ENCODE measurements around the gene UBQLN4. TPM values are rescaled to one million over a fixed set of nuclear protein-coding genes. Genes with fewer than 3 reads are reported as not detected.

UBQLN4 gene
- total RNA-seq, 2 experiments from 2014 or later, result 33.2 to 37.1 TPM

DNA sequence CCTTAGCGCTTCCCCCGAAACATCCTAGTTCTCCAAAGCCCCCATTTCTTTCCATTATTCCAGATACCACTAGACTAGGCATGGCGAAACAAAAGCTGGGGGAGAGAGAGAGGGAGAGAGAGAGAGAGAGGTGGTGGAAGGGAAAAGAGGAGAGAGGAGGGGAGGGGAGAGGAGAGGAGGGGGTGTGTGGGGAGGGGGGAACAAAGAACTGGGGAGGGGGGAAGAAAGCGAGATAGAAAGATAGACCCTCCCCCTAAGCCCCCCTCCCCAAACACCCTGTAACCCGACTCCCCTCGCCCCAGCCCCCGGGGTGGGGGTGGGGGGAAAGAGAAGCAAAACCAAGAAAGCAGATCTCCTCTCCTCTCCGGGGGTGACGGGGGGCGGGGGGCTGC, 28.3 kb upstream of the UBQLN4 start:
- Histone ChIP-seq H3K9me2 (ENCODE audit: insufficient read depth, low read length) (no peaks in the 10 kb centered on the region), H3K27ac (ENCODE audit: low read depth, low read length, poor library complexity, severe bottlenecking) (no peak overlapping the region), H3K9me3 (ENCODE audit: low read length) (no peaks in the 10 kb centered on the region), H4K20me1 (ENCODE audit: insufficient read depth, low read length) (no peaks in the 10 kb centered on the region), H3K4me3 (ENCODE audit: low read depth, low read length, poor library complexity, severe bottlenecking) (peak overlapping the region; percentile 94), H3K36me3 (ENCODE audit: insufficient read depth, low read length) (no peaks in the 10 kb centered on the region), H3K4me1 (ENCODE audit: insufficient read depth, low read length, poor library complexity, severe bottlenecking) (peaks cover 28% of the 10 kb centered on the region), H3K79me2 (ENCODE audit: insufficient read depth, low read depth, low read length) (no peaks in the 10 kb centered on the region), H2AFZ (ENCODE audit: low read length) (peak overlapping the region; percentile 94; the same call in 1 of the 2 replicates), H3K4me2 (ENCODE audit: low read length) (peak overlapping the region; percentile 98)
- no peak for DNase-seq (ENCODE audit: low spot score)
- intact Hi-C loops (cut with micrococcal nuclease; ENCODE audit: unreplicated experiment), result no loop called here
- no TSS peak for BruUV-seq (replicated peaks)
- ChIA-PET CTCF (ENCODE audit: unreplicated experiment) (no interaction called here), POLR2A (interaction anchor here (0.5 to 1.3 kb wide), 2 partner anchors 72 to 436 kb away, joined by 3 to 4 read pairs; no protein-coding TSS in a partner anchor)
- TF ChIP-seq, protein P1, sequence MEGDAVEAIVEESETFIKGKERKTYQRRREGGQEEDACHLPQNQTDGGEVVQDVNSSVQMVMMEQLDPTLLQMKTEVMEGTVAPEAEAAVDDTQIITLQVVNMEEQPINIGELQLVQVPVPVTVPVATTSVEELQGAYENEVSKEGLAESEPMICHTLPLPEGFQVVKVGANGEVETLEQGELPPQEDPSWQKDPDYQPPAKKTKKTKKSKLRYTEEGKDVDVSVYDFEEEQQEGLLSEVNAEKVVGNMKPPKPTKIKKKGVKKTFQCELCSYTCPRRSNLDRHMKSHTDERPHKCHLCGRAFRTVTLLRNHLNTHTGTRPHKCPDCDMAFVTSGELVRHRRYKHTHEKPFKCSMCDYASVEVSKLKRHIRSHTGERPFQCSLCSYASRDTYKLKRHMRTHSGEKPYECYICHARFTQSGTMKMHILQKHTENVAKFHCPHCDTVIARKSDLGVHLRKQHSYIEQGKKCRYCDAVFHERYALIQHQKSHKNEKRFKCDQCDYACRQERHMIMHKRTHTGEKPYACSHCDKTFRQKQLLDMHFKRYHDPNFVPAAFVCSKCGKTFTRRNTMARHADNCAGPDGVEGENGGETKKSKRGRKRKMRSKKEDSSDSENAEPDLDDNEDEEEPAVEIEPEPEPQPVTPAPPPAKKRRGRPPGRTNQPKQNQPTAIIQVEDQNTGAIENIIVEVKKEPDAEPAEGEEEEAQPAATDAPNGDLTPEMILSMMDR (conservative IDR thresholded peaks at IDR 0.05; ENCODE audit: low read length), result no peak
- no peak for TF ChIP-seq EZH2phosphoT487 (IDR thresholded peaks at IDR 0.05; ENCODE audit: borderline replicate concordance, low read depth, low read length)

DNA sequence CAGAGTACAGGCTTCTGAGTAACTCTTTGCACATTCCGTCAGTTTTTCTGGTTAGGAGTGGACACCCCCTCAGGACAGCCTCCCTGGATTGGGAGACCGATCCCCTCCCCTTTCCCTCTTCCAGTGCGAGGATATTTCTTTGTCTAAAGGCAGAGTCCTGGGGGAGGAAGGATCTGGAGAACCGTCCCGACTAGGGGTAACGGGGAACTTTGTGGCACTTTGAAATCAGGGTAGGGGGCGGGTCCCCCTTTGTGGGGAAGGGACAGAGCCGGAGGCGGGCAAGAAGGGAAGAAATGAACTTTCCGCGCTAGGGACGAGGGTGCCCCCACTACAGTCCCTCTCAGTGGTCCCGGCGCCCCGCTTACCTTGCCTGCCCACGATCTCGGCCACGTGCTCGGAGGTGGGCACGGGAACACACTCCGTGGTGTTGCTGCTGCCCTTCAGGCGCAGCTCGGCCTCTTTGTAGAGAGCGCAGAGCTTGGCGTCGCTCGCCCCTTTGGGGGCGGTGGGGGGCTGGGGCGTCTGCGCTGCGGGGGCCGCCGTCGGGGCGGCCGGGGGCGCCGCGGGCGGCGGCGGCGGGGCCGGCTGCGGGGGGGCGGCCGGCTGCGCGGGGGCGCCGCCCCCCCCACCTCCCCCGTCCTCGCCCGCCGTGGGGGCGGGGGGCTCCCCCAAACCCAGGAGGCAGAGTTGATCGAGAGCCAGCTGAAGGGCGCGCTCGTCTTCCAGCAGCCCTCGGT, 27.8 kb upstream of the UBQLN4 start:
- TF ChIP-seq, protein P1 (conservative IDR thresholded peaks at IDR 0.05; ENCODE audit: low read length), result no peak
- TF ChIP-seq EZH2phosphoT487 (IDR thresholded peaks at IDR 0.05; ENCODE audit: borderline replicate concordance, low read depth, low read length), result no peak
- Histone ChIP-seq H3K27ac (ENCODE audit: low read depth, low read length, poor library complexity, severe bottlenecking) (no peak overlapping the region), H3K4me2 (ENCODE audit: low read length) (peak overlapping the region; percentile 98), H3K4me1 (ENCODE audit: insufficient read depth, low read length, poor library complexity, severe bottlenecking) (peaks cover 30% of the 10 kb centered on the region), H2AFZ (ENCODE audit: low read length) (peak overlapping the region; percentile 94; the same call in 1 of the 2 replicates), H3K79me2 (ENCODE audit: insufficient read depth, low read depth, low read length) (no peaks in the 10 kb centered on the region), H3K4me3 (ENCODE audit: low read depth, low read length, poor library complexity, severe bottlenecking) (peak overlapping the region; percentile 94), H4K20me1 (ENCODE audit: insufficient read depth, low read length) (no peaks in the 10 kb centered on the region), H3K36me3 (ENCODE audit: insufficient read depth, low read length) (no peaks in the 10 kb centered on the region), H3K9me3 (ENCODE audit: low read length) (no peaks in the 10 kb centered on the region), H3K9me2 (ENCODE audit: insufficient read depth, low read length) (no peaks in the 10 kb centered on the region)
- ChIA-PET POLR2A (no interaction called here), CTCF (ENCODE audit: unreplicated experiment) (no interaction called here)
- no peak for DNase-seq (ENCODE audit: low spot score)
- no TSS peak for BruUV-seq (replicated peaks)
- intact Hi-C loops (cut with micrococcal nuclease; ENCODE audit: unreplicated experiment), result no loop called here

DNA sequence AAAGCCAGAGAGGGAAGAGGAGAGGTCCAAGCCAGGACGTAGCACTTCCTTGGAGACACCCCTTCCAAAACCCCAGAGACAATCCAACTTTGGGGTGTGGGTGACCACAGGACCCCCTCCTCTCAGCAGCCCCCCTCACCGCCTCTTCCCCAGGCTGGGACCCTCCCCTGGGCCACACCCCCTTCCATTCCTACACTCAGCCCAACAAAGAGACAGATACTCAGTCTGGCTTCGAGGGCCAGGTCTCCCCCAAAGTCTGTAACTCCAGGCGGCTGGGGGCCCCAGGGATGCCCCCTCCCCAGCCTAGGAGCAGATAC, 27.2 kb upstream of the UBQLN4 start:
- no peak overlapping the region for H3K27ac ChIP-seq (ENCODE audit: low read depth, low read length, poor library complexity, severe bottlenecking)
- POLR2A ChIA-PET, result no interaction called here
- H3K9me3 ChIP-seq (ENCODE audit: low read length), result no peaks in the 10 kb centered on the region
- TF ChIP-seq, protein P1 (conservative IDR thresholded peaks at IDR 0.05; ENCODE audit: low read length), result no peak
- H4K20me1 ChIP-seq (ENCODE audit: insufficient read depth, low read length), result no peaks in the 10 kb centered on the region
- no TSS peak for BruUV-seq (replicated peaks)
- H3K36me3 ChIP-seq (ENCODE audit: insufficient read depth, low read length), result no peaks in the 10 kb centered on the region
- peaks cover 35% of the 10 kb centered on the region for H3K4me1 ChIP-seq (ENCODE audit: insufficient read depth, low read length, poor library complexity, severe bottlenecking)
- H3K9me2 ChIP-seq (ENCODE audit: insufficient read depth, low read length), result no peaks in the 10 kb centered on the region
- peak overlapping the region; percentile 98 for H3K4me2 ChIP-seq (ENCODE audit: low read length)
- CTCF ChIA-PET (ENCODE audit: unreplicated experiment), result no interaction called here
- DNase-seq (ENCODE audit: low spot score), result no peak
- intact Hi-C loops (cut with micrococcal nuclease; ENCODE audit: unreplicated experiment), result no loop called here
- no peaks in the 10 kb centered on the region for H3K79me2 ChIP-seq (ENCODE audit: insufficient read depth, low read depth, low read length)
- H2AFZ ChIP-seq (ENCODE audit: low read length), result no peak overlapping the region
- H3K4me3 ChIP-seq (ENCODE audit: low read depth, low read length, poor library complexity, severe bottlenecking), result peak overlapping the region; percentile 94
